WI38 (cell line): Measurements from ENCODE around the gene DIAPH2.

ENCODE experiments used
- H3K4me3 ChIP-seq: 2 replicates; pipeline ENCODE4 v1.5.1; 2011; ENCODE audit warnings: low read depth, mild to moderate bottlenecking, control low read depth, low read length
- CTCF ChIP-seq: IDR thresholded peaks from 2 replicates; pipeline ENCODE4 v1.5.1; 2012; ENCODE audit warnings: low read depth, mild to moderate bottlenecking, control low read depth, low read length

Gene DIAPH2

GRCh38 chrX:97416461-97416860 is 731.8 kb downstream of the DIAPH2 start:
- TF ChIP-seq CTCF: no peak
- no peak overlapping the region for H3K4me3 ChIP-seq

- TF ChIP-seq CTCF: no peak
- no peak overlapping the region for H3K4me3 ChIP-seq
Measured at GRCh38 chrX:97429101-97429500, 744.5 kb downstream of the DIAPH2 start.

- TF ChIP-seq CTCF: no peak
- no peak overlapping the region for H3K4me3 ChIP-seq
Measured at GRCh38 chrX:97431281-97431680, 746.6 kb downstream of the DIAPH2 start.

- no peak overlapping the region for H3K4me3 ChIP-seq
- TF ChIP-seq CTCF: no peak; the same call in 1 of the 2 replicates
Measured at GRCh38 chrX:97446298-97446882, 761.7 kb downstream of the DIAPH2 start.

GRCh38 chrX:97447306-97447705 is 762.7 kb downstream of the DIAPH2 start:
- no peak overlapping the region for H3K4me3 ChIP-seq
- TF ChIP-seq CTCF: no peak

- TF ChIP-seq CTCF: no peak
- no peak overlapping the region for H3K4me3 ChIP-seq
Measured at GRCh38 chrX:97452283-97452682, 767.6 kb downstream of the DIAPH2 start.

- no peak overlapping the region for H3K4me3 ChIP-seq
- TF ChIP-seq CTCF: no peak
Measured at GRCh38 chrX:97461763-97462162, 777.1 kb downstream of the DIAPH2 start.
